Measurements from ENCODE around the gene ATP5F1A.
"Not testable (repeated sequence)": the region's sequence is repeated elsewhere in the genome, so short reads cannot be mapped to it uniquely, and the experiment has no call there.

The ATP5F1A gene

DNA sequence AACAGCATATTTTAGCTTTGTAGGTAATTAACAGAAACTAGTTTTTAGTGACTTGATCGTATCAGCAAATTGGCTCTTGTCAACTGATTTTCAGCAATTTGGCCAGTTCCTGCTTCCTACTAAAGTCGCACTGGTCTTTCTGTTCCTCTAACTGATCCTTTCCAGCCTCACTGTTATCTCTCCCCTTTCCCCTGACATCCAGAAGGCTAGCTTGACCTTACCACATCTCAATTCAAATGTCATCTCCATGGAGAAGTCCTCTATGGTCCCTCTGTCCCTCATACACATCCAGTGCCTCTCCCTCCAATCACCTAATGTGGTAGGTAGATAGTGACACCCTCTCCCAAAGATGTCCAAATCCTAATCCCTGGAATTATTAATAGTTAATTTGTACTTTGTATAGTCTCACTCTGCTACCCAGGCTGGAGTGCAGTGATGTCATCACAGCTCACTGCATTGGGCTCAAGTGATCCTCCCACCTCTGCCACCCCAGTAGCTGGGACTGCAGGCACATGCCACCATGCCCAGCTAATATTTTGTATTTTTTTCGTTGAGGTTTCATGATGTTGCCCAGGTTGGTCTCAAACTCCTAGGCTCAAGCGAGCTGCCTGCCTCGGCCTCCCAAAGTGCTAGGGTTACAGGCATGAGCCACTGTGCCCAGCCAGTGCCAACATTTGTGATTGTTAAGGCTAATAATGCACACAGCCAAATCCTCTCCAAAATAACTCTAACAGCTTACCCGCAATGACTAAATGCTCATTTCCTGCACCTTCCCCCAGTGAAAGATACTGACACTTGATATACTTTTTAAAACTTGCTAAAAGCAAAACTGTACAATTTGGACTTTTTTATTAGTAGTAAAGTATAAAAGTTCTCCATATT lies 42.9 kb downstream of the ATP5F1A start:
- POLR2A ChIA-PET: interaction anchor here (1.1 kb wide), 1 partner anchor 20 kb away, joined by 3 read pairs; no protein-coding TSS in a partner anchor
- CTCF ChIA-PET: interaction anchor here (0.8 to 1.2 kb wide), 3 partner anchors 16 to 18 kb away, joined by 3 to 6 read pairs (median 3); no protein-coding TSS in a partner anchor
- H3K4me3 ChIP-seq (ENCODE audit: low read depth, low read length): no peak overlapping the region
- TF ChIP-seq, protein P1, sequence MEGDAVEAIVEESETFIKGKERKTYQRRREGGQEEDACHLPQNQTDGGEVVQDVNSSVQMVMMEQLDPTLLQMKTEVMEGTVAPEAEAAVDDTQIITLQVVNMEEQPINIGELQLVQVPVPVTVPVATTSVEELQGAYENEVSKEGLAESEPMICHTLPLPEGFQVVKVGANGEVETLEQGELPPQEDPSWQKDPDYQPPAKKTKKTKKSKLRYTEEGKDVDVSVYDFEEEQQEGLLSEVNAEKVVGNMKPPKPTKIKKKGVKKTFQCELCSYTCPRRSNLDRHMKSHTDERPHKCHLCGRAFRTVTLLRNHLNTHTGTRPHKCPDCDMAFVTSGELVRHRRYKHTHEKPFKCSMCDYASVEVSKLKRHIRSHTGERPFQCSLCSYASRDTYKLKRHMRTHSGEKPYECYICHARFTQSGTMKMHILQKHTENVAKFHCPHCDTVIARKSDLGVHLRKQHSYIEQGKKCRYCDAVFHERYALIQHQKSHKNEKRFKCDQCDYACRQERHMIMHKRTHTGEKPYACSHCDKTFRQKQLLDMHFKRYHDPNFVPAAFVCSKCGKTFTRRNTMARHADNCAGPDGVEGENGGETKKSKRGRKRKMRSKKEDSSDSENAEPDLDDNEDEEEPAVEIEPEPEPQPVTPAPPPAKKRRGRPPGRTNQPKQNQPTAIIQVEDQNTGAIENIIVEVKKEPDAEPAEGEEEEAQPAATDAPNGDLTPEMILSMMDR (IDR thresholded peaks at IDR 0.05; ENCODE audit: insufficient read depth, low read length, missing control alignments): no peak
- DNase-seq (ENCODE audit: low read depth, low spot score): no peak

- no peak overlapping the region for H3K4me3 ChIP-seq (ENCODE audit: low read depth, low read length)
- TF ChIP-seq, protein P1 (IDR thresholded peaks at IDR 0.05; ENCODE audit: insufficient read depth, low read length, missing control alignments): no peak
- ChIA-PET CTCF (interaction anchor here (1.2 to 1.8 kb wide), 2 partner anchors 13 to 20 kb away, joined by 3 to 4 read pairs; no protein-coding TSS in a partner anchor), POLR2A (interaction anchor here (1.0 kb wide), 1 partner anchor 19 kb away, joined by 3 read pairs; the partner anchor contains the start of gene PSTPIP2)
- no peak for DNase-seq (ENCODE audit: low read depth, low spot score)
These were observed 44.6 kb downstream of the ATP5F1A start for GRCh38 chr18:46053368-46054095.

- TF ChIP-seq, protein P1 (IDR thresholded peaks at IDR 0.05; ENCODE audit: insufficient read depth, low read length, missing control alignments): no peak
- H3K4me3 ChIP-seq (ENCODE audit: low read depth, low read length): no peak overlapping the region
- peak; percentile 72 for DNase-seq (ENCODE audit: low read depth, low spot score)
- POLR2A ChIA-PET: no interaction called here
- CTCF ChIA-PET: interaction anchor here (1.0 to 1.1 kb wide), 2 partner anchors 22 to 385 kb away, joined by 3 to 4 read pairs; no protein-coding TSS in a partner anchor
These were observed 46.2 kb downstream of the ATP5F1A start for GRCh38 chr18:46051731-46052461.

DNA sequence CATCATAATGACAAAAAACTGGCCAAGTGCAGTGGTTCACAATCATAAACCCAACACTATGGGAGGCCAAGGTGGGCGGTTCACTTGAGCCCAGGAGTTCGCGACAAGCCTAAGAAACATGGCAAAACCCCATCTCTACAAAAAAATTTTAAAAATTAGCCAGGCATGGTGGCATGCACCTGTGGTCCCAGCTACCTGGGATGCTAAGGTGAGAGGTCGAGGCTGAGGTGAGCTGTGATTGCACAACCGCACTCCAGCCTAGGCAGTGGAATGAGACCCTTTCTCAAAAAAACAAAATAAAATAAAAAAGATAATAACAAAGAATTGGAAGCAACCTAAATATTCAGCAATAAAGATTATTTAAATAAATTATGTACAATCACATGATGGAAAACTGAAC lies 47.8 kb downstream of the ATP5F1A start:
- no peak overlapping the region for H3K4me3 ChIP-seq (ENCODE audit: low read depth, low read length)
- ChIA-PET POLR2A (no interaction called here), CTCF (interaction anchor here (0.7 kb wide), 1 partner anchor 21 kb away, joined by 3 read pairs; the partner anchor contains the start of gene PSTPIP2)
- TF ChIP-seq, protein P1 (IDR thresholded peaks at IDR 0.05; ENCODE audit: insufficient read depth, low read length, missing control alignments): no peak
- DNase-seq (ENCODE audit: low read depth, low spot score): no peak

DNA sequence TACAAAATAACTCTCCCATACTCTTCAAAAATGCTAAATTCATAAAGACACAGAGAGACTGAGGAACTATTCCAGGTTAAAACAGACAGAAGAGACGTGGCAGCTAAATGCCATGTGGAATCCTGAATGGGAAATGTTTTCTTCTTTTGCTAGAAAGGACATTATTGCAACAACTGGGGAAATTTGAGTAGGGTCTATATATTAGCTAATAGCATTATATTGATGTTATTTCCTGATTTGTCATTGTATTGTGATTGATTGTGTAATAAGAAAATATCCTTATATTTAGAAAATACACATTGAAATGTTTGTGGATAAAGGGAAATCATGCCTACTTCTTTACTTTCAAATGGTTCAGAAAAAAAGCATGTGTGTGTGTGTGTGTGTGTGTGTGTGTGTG lies 49.5 kb downstream of the ATP5F1A start:
- no peak overlapping the region for H3K4me3 ChIP-seq (ENCODE audit: low read depth, low read length)
- ChIA-PET POLR2A (no interaction called here), CTCF (interaction anchor here (1.4 kb wide), 1 partner anchor 168 kb away, joined by 3 read pairs; no protein-coding TSS in a partner anchor)
- TF ChIP-seq, protein P1 (IDR thresholded peaks at IDR 0.05; ENCODE audit: insufficient read depth, low read length, missing control alignments): no peak
- no peak for DNase-seq (ENCODE audit: low read depth, low spot score)

DNA sequence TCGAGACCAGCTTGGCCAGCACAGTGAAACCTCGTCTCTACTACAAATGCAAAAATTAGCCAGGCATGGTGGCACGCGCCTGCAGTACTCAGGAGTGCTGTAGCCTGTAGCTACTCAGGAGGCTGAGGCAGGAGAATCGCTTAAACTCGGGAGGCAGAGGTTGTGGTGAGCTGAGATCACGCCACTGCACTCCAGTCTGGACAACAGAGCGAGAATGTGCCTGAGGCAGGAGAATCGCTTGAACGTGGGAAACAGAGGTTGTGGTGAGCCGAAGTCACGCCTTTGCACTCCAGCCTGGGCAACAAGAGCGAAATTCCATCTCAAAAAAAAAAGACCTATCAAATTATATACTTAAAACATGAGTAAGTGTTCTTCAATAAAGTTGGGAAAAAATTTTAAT lies 50.7 kb downstream of the ATP5F1A start:
- H3K4me3 ChIP-seq (ENCODE audit: low read depth, low read length); POLR2A ChIA-PET; DNase-seq (ENCODE audit: low read depth, low spot score): not testable (repeated sequence)
- CTCF ChIA-PET: interaction anchor here (1.3 kb wide), 1 partner anchor 15 kb away, joined by 4 read pairs; no protein-coding TSS in a partner anchor
